OCI-LY3 (cell line): ENCODE results near the gene TARBP2.

ENCODE experiments used
- EZH2phosphoT487 ChIP-seq: fragments of 200-600 bp; shearing (Covaris generic); IDR thresholded peaks from 2 replicates; pipeline ENCODE4 v1.6.1; 2018; ENCODE audit warnings: antibody characterized with exemption, mixed run types, low read depth
- TF ChIP-seq, protein P1 (sequence below): fragments of 200-600, 300-600 bp; sonication (generic); IDR thresholded peaks from 2 replicates; pipeline ENCODE4 v1.5.1; 2014; ENCODE audit warnings: antibody characterized with exemption, low read length, low read depth

DNA sequence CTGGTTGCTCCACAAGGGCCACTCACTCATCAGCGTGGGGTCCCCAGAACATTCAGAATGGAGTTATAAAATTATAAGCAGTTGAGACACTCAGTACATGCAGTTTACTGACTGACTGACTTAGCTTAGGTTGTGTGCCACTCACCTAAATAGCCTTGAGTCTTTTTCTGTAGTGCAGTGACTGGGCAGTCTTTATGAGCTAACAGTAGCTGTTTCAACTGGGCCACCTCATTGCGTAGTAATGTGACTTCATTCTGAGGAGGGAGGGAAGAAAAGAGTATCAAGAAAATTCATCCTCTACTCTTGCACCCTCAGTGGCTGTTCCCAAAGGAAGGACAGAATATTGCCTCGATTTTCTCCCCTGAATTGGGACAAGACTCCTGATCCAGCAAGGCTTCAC lies 22.0 kb downstream of the TARBP2 start:
- TF ChIP-seq, protein P1, sequence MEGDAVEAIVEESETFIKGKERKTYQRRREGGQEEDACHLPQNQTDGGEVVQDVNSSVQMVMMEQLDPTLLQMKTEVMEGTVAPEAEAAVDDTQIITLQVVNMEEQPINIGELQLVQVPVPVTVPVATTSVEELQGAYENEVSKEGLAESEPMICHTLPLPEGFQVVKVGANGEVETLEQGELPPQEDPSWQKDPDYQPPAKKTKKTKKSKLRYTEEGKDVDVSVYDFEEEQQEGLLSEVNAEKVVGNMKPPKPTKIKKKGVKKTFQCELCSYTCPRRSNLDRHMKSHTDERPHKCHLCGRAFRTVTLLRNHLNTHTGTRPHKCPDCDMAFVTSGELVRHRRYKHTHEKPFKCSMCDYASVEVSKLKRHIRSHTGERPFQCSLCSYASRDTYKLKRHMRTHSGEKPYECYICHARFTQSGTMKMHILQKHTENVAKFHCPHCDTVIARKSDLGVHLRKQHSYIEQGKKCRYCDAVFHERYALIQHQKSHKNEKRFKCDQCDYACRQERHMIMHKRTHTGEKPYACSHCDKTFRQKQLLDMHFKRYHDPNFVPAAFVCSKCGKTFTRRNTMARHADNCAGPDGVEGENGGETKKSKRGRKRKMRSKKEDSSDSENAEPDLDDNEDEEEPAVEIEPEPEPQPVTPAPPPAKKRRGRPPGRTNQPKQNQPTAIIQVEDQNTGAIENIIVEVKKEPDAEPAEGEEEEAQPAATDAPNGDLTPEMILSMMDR = no peak
- TF ChIP-seq EZH2phosphoT487 = no peak
